HL-60/S4 treated with phorbol 12-myristate 13-acetate at 8.2 ng/mL for 4 days and 3 days (cell line): Measurements from ENCODE around the gene THSD4.

Experiments
- in situ Hi-C: fragments of 300-500 bp; cut with MboI; formaldehyde crosslinking; loops from 2 replicates; pipeline ENCODE4 v1.15.0; 2022; ENCODE audit warnings: low sequenced_read_pairs

THSD4 gene

GRCh38 chr15:71565006-71565405 is 449.7 kb downstream of the THSD4 start:
- in situ Hi-C loops: no loop called here

GRCh38 chr15:71565631-71566160 is 450.4 kb downstream of the THSD4 start:
- in situ Hi-C loops: no loop called here

- in situ Hi-C loops: no loop called here
Observed at GRCh38 chr15:71566226-71566625, 451.0 kb downstream of the THSD4 start.

- in situ Hi-C loops: no loop called here
Observed at GRCh38 chr15:71567173-71567572, 451.9 kb downstream of the THSD4 start.

GRCh38 chr15:71568227-71568626 is 453.0 kb downstream of the THSD4 start:
- in situ Hi-C loops: no loop called here

GRCh38 chr15:71570736-71571135 is 455.5 kb downstream of the THSD4 start:
- in situ Hi-C loops: no loop called here

- in situ Hi-C loops: no loop called here
Observed at GRCh38 chr15:71571641-71572040, 456.4 kb downstream of the THSD4 start.

GRCh38 chr15:71572452-71573053 is 457.3 kb downstream of the THSD4 start:
- in situ Hi-C loops: no loop called here

- in situ Hi-C loops: no loop called here
Observed at GRCh38 chr15:71573599-71573998, 458.3 kb downstream of the THSD4 start.

GRCh38 chr15:71575474-71576045 is 460.3 kb downstream of the THSD4 start:
- in situ Hi-C loops: no loop called here

GRCh38 chr15:71577071-71577470 is 461.8 kb downstream of the THSD4 start:
- in situ Hi-C loops: no loop called here

- in situ Hi-C loops: no loop called here
Observed at GRCh38 chr15:71581398-71581930, 466.2 kb downstream of the THSD4 start.

GRCh38 chr15:71585159-71585558 is 469.9 kb downstream of the THSD4 start:
- in situ Hi-C loops: no loop called here

GRCh38 chr15:71586463-71586862 is 471.2 kb downstream of the THSD4 start:
- in situ Hi-C loops: no loop called here

GRCh38 chr15:71588746-71589145 is 473.5 kb downstream of the THSD4 start:
- in situ Hi-C loops: no loop called here

- in situ Hi-C loops: no loop called here
Observed at GRCh38 chr15:71591057-71591456, 475.8 kb downstream of the THSD4 start.

- in situ Hi-C loops: no loop called here
Observed at GRCh38 chr15:71592203-71592602, 476.9 kb downstream of the THSD4 start.

GRCh38 chr15:71595846-71596553 is 480.7 kb downstream of the THSD4 start:
- in situ Hi-C loops: no loop called here

GRCh38 chr15:71596672-71597071 is 481.4 kb downstream of the THSD4 start:
- in situ Hi-C loops: no loop called here

- in situ Hi-C loops: no loop called here
Observed at GRCh38 chr15:71597126-71597525, 481.9 kb downstream of the THSD4 start.

- in situ Hi-C loops: no loop called here
Observed at GRCh38 chr15:71597637-71598036, 482.4 kb downstream of the THSD4 start.

GRCh38 chr15:71598741-71599140 is 483.5 kb downstream of the THSD4 start:
- in situ Hi-C loops: no loop called here
